ENCODE measurements around the gene MCTP2.

- TF ChIP-seq CTCF (conservative IDR thresholded peaks at IDR 0.05), result no peak
- TF ChIP-seq ZFX (IDR thresholded peaks at IDR 0.05), result no peak
Measured at GRCh38 chr15:94445566-94446160, 214.3 kb downstream of the MCTP2 start.

All from C4-2B (cell line).